HG02973 (cell line): Measurements from ENCODE around the gene PIP5KL1.

Experiments used
- ATAC-seq: cut with Tn5 transposase; IDR thresholded peaks from one replicate; pipeline ENCODE4 v1.9.1; 2021; ENCODE audit warnings: moderate library complexity; ENCODE audit not compliant: unreplicated experiment

PIP5KL1 gene

GRCh38 chr9:127875306-127875966 lies 55.1 kb downstream of the PIP5KL1 start:
- no peak for ATAC-seq

GRCh38 chr9:127874301-127875221 lies 56.0 kb downstream of the PIP5KL1 start:
- no peak for ATAC-seq

DNA sequence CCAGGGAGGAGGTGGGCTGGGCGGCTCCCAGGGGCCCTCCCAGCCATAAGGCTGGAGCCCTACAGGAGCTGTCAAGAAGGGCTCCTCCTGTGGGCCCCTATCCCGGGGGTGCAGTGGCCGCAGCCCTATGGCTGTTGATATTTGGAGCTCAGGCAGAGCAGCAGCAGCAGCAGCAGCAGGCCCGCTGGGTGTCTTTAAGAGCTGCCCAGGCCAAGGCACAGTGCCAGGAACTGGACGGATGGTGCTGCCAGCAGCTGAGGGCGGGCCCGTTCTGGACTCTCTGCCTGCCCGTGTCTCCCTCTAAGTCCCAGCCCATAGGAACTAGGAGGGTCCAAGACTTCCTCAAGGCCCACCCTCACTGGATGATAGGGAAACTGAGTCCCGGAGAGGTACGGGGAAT lies 56.7 kb downstream of the PIP5KL1 start:
- no peak for ATAC-seq

DNA sequence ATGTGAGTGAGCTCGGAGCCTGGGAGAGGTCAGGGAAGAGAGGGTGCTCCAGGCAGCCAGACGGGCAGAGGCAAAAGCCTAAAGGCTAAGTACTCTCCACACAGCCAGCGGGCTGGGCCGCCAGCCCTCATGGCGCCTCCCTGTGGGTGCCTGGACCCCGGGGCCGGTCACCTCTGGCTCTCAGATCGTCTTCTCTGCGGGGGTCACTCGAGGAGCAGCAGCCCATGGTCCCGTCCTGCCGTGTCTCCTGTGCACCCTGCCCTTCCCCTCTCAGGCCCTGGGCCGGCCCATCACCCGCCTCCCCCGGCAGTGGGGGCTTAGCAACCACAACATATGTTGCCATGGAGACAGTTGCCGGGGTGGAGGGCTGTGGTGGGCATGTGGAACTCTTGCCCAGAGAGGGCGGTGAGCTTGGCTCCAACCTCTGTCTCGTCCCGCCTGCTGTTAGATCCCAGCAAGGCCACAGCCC lies 57.3 kb downstream of the PIP5KL1 start:
- ATAC-seq = no peak

GRCh38 chr9:127872369-127873222 lies 58.0 kb downstream of the PIP5KL1 start:
- no peak for ATAC-seq

- no peak for ATAC-seq
Observed at GRCh38 chr9:127871531-127871930, 59.0 kb downstream of the PIP5KL1 start.

- ATAC-seq = no peak
Observed at GRCh38 chr9:127870887-127871286, 59.7 kb downstream of the PIP5KL1 start.
